ENCODE data around the gene LRRC10B.

- TF ChIP-seq POLR2A (IDR thresholded peaks at IDR 0.05) (no peak), POLR2AphosphoS5 (IDR thresholded peaks at IDR 0.05) (no peak), CTCF (IDR thresholded peaks at IDR 0.05) (no peak)
Observed at GRCh38 chr11:61542705-61543104, 34.2 kb downstream of the LRRC10B start.

Data from gastroesophageal sphincter (tissue), 3 donors.